ENCODE measurements around the gene SMCO4.

The SMCO4 gene

DNA sequence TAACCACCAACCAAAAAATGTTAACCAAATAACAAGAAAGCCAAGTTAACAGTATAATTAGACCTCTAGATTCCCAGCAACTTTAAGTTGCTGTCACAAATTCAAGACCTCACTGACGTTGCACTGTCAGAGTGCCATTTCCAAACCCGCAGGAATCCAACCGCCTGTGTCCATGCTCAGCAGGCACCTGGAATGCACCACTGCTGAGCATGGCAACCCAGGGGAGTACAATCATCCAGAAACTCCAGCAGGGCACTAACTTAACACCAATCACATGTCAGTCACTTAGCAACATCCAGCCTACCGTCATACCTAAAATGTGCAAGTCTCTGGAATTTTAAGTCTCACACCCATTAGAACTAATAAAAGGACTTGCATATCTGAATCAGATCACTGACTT lies 48.8 kb downstream of the SMCO4 start:
- TF ChIP-seq, protein P1, sequence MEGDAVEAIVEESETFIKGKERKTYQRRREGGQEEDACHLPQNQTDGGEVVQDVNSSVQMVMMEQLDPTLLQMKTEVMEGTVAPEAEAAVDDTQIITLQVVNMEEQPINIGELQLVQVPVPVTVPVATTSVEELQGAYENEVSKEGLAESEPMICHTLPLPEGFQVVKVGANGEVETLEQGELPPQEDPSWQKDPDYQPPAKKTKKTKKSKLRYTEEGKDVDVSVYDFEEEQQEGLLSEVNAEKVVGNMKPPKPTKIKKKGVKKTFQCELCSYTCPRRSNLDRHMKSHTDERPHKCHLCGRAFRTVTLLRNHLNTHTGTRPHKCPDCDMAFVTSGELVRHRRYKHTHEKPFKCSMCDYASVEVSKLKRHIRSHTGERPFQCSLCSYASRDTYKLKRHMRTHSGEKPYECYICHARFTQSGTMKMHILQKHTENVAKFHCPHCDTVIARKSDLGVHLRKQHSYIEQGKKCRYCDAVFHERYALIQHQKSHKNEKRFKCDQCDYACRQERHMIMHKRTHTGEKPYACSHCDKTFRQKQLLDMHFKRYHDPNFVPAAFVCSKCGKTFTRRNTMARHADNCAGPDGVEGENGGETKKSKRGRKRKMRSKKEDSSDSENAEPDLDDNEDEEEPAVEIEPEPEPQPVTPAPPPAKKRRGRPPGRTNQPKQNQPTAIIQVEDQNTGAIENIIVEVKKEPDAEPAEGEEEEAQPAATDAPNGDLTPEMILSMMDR (conservative IDR thresholded peaks at IDR 0.05; ENCODE audit: low read length): no peak
- DNase-seq (ENCODE audit: low read depth): peak; percentile 67

DNA sequence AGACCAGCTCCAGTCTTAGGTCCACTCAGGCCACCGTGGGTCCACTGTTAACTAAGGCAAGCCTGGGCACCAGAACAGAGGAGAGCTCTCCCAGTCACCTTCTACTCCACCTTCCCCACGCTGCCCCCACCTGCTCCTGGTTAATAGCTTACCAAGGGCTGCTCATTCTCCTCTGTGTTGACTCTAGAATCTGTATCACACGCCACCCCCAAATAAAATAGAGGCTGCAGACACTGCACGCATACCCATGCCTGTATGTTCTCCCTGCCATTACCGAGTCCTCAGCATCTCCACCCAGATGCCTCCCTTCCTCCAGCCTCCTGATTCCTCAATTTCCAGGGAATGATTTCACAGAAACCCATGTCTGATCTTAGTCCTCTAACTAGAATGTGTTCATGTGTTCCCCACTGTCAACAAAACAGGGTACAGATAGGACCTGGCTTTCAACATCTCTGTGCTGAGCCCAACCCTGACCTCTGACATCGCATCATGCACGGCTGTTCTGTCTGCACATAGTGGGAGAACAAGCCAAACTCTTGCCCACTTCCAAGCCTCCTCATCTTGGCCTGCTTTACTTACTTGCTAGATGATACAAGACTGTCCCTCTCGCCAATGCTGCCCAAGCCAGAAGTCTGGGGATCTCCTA lies 49.8 kb downstream of the SMCO4 start:
- TF ChIP-seq, protein P1 (conservative IDR thresholded peaks at IDR 0.05; ENCODE audit: low read length): no peak
- DNase-seq (ENCODE audit: low read depth): no peak
- H3K4me3 ChIP-seq (ENCODE audit: low read length): no peak overlapping the region

More for the DNA sequence above, 48.8 kb downstream of the SMCO4 start:
- H3K4me3 ChIP-seq (ENCODE audit: low read length): no peak overlapping the region

DNA sequence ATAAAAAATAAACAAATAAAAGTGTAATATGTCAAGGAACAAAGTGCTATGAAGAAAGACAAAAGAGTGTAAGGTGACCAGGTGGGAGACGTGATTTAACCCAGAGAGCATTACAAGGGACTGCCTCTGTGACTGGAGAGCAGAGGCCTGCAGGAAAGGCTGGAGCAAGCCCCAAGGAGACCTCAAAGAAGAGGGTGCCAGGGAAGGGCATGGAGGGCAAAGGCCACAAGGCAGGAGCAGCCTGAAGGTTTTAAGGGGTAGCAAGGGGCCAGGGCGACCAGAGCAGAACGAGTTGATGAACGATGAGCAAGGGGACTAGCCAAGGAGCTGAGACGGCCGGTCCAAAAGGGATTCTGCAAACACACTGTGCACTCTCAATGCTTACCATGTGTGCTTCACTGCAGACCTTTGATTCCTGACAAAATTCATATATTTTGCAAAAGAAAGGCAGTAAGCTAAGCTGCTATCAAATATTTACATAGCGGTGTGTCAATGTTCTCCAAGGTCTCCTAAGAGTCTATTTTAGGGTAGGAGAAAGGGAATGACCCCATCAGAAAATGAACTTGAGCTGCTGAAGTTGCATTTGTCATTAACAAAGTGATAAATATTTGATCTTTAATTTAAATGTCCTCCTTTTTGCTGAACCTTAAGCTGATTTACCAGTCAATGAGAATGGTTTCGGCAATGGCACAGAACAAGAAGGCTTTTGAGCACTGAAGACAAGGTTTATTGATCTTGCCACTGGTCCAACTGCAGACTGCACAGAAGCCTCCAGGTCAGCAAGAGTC lies 50.5 kb downstream of the SMCO4 start:
- H3K4me3 ChIP-seq (ENCODE audit: low read length): no peak overlapping the region
- TF ChIP-seq, protein P1 (conservative IDR thresholded peaks at IDR 0.05; ENCODE audit: low read length): no peak
- no peak for DNase-seq (ENCODE audit: low read depth)

DNA sequence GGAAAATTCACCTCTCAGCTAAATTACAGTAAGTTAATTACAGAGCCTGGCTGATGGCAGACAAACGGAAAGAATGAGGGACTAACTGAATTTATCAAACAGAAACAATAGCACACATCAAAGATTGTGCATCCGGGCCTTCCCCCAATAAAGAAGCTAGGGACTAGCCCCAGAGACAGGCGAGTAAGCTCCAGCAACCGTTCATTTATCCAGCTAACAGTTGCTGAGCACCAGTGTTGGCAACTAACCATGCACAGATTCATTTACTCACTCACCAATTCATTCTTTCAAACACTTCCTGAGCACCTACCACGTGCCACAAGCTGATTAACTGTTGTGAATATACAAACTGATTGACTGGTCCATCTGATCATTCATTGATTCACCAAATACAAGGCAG lies 51.2 kb downstream of the SMCO4 start:
- TF ChIP-seq, protein P1 (conservative IDR thresholded peaks at IDR 0.05; ENCODE audit: low read length): no peak
- no peak overlapping the region for H3K4me3 ChIP-seq (ENCODE audit: low read length)
- DNase-seq (ENCODE audit: low read depth): no peak

DNA sequence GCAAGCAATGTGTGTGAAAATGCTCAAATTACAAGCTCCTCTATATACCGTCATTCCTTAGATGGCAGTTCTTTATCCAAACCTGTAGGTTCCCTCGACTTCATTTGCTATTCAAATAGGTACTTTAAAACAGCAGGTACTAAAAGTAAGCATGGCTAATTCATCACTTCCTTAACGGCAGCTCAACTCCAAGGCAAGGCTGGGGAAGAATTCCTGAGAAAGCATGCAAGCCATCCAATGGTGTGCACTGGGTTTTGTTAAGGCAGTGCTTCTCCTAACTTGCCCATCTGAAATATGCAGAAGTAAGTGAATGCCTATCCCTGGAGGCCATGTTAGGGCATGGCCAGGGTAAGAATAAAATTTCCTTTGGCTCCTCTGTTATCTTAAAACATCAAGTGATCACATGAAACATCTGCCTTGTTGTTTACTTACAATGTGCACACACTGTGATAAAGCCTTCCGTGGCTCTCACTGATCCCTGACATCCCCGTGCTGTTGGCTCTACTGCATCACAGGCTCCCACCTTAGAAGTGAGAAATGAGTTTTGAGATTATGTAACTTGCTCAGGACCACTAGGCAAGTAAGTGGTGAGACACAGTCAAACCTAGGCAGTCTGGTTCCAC lies 52.1 kb downstream of the SMCO4 start:
- no peak overlapping the region for H3K4me3 ChIP-seq (ENCODE audit: low read length)
- TF ChIP-seq, protein P1 (conservative IDR thresholded peaks at IDR 0.05; ENCODE audit: low read length): no peak
- no peak for DNase-seq (ENCODE audit: low read depth)

DNA sequence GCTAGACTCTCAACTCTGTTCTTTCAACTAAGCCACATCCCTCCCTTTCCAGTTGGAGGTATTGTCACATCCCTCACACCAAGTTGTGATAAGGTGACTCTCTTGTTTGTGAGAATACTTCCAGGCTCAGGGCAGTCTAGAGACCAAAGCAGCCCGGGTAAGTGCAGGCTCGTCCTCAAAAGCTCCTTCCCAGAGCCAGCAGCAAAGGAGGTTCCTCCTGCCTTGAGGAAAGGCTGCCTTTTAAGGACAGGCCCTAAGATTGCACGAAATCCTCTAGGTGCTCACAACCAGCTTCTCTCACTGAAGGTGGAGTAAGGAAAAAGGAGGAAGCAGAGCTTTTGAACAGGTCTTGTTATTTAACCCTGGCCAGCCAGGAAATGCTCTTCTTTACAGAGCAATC lies 53.4 kb downstream of the SMCO4 start:
- no peak for DNase-seq (ENCODE audit: low read depth)
- no peak overlapping the region for H3K4me3 ChIP-seq (ENCODE audit: low read length)
- TF ChIP-seq, protein P1 (conservative IDR thresholded peaks at IDR 0.05; ENCODE audit: low read length): no peak

All from AG10803 (cell line).